ENCODE data around the gene CDCP2.

- TF ChIP-seq RAD21 (conservative IDR thresholded peaks at IDR 0.05 in 1 of 2, IDR thresholded peaks at IDR 0.05 in 1 of 2) (no peak), ZC3H11A (IDR thresholded peaks at IDR 0.05) (no peak), POLR2A (IDR thresholded peaks at IDR 0.05; ENCODE audit: low read length) (no peak), BHLHE40 (IDR thresholded peaks at IDR 0.05; ENCODE audit: low read depth, low read length) (no peak), SREBF2 (IDR thresholded peaks at IDR 0.05) (no peak), MYC (IDR thresholded peaks at IDR 0.05; ENCODE audit: borderline replicate concordance, low read length) (no peak), KDM1A (IDR thresholded peaks at IDR 0.05; ENCODE audit: low read depth) (no peak), CHD2 (IDR thresholded peaks at IDR 0.05; ENCODE audit: low read length, partially characterized antibody) (no peak), RFX5 (IDR thresholded peaks at IDR 0.05) (no peak)
- TF ChIP-seq, protein P1, sequence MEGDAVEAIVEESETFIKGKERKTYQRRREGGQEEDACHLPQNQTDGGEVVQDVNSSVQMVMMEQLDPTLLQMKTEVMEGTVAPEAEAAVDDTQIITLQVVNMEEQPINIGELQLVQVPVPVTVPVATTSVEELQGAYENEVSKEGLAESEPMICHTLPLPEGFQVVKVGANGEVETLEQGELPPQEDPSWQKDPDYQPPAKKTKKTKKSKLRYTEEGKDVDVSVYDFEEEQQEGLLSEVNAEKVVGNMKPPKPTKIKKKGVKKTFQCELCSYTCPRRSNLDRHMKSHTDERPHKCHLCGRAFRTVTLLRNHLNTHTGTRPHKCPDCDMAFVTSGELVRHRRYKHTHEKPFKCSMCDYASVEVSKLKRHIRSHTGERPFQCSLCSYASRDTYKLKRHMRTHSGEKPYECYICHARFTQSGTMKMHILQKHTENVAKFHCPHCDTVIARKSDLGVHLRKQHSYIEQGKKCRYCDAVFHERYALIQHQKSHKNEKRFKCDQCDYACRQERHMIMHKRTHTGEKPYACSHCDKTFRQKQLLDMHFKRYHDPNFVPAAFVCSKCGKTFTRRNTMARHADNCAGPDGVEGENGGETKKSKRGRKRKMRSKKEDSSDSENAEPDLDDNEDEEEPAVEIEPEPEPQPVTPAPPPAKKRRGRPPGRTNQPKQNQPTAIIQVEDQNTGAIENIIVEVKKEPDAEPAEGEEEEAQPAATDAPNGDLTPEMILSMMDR (IDR thresholded peaks at IDR 0.05): no peak
Observed at GRCh38 chr1:54177726-54178125, 24.9 kb upstream of the CDCP2 start.

Measured in A549 (cell line).